ENCODE measurements around the gene NPR1. TPM values are rescaled to one million over a fixed set of nuclear protein-coding genes. Genes with fewer than 3 reads are reported as not detected.

NPR1 gene
- polyA plus RNA-seq, 1 donor from 2014 or later = 0.45 TPM

DNA sequence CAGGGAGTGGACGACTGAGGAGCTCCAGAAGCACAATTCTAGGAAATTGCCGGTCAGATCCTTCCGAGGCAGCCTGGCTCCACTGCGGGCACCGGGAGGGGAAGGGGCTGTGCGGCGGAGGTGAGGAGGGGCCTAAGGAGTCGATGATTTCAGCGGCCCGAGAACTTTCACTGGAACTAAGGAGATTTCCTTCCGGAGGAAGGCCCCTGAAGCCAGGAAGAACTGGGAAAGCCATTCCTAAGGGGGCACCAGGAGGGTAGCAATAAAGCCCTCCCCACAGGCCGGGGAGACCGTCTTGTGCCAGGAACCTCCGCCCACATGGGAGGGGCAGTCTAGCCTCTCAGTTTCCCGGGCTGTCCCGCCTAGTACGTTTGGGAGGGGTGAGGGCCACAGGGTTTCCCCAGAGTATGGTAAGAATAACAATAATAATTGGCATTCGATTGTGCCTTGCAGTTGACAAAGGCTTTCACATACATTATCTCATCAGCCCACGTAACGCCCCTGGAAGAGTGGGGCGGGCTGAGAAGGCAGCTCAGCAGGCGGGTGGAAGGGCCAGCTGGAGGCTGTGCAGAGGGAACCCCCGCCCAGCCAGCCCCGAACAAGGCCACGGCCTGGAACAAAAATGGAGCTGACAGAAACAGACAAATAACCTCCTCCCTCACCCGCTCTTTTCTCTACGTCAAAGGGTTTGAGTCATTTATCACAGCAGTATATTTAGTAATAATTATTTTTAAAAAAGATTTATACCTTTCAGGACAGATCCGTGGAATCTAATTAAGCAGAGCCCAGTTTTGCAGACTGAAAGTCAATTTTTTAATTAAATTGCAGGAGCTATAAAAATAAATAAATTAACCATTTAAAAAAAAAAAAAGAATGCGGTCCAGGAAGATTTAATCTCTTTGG, 19.8 kb downstream of the NPR1 start:
- H3K27ac ChIP-seq (ENCODE audit: low read length) = no peak overlapping the region
- H3K4me3 ChIP-seq (ENCODE audit: low read length) = no peak overlapping the region
- no peak for TF ChIP-seq POLR2AphosphoS5 (IDR thresholded peaks at IDR 0.05)
- TF ChIP-seq RAD21 (conservative IDR thresholded peaks at IDR 0.05) = no peak
- TF ChIP-seq TAF1 (IDR thresholded peaks at IDR 0.05; ENCODE audit: low read depth) = no peak
- no peak for TF ChIP-seq MXI1 (conservative IDR thresholded peaks at IDR 0.05; ENCODE audit: poor library complexity, severe bottlenecking)
- no peak for TF ChIP-seq EZH2 (IDR thresholded peaks at IDR 0.05; ENCODE audit: borderline replicate concordance, insufficient read depth, low read length, poor library complexity, severe bottlenecking)
- TF ChIP-seq, protein P1, sequence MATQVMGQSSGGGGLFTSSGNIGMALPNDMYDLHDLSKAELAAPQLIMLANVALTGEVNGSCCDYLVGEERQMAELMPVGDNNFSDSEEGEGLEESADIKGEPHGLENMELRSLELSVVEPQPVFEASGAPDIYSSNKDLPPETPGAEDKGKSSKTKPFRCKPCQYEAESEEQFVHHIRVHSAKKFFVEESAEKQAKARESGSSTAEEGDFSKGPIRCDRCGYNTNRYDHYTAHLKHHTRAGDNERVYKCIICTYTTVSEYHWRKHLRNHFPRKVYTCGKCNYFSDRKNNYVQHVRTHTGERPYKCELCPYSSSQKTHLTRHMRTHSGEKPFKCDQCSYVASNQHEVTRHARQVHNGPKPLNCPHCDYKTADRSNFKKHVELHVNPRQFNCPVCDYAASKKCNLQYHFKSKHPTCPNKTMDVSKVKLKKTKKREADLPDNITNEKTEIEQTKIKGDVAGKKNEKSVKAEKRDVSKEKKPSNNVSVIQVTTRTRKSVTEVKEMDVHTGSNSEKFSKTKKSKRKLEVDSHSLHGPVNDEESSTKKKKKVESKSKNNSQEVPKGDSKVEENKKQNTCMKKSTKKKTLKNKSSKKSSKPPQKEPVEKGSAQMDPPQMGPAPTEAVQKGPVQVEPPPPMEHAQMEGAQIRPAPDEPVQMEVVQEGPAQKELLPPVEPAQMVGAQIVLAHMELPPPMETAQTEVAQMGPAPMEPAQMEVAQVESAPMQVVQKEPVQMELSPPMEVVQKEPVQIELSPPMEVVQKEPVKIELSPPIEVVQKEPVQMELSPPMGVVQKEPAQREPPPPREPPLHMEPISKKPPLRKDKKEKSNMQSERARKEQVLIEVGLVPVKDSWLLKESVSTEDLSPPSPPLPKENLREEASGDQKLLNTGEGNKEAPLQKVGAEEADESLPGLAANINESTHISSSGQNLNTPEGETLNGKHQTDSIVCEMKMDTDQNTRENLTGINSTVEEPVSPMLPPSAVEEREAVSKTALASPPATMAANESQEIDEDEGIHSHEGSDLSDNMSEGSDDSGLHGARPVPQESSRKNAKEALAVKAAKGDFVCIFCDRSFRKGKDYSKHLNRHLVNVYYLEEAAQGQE (IDR thresholded peaks at IDR 0.05; ENCODE audit: borderline replicate concordance) = no peak
- no peak for TF ChIP-seq SMC3 (conservative IDR thresholded peaks at IDR 0.05; ENCODE audit: poor library complexity)
- TF ChIP-seq EP300 (conservative IDR thresholded peaks at IDR 0.05; ENCODE audit: poor library complexity, severe bottlenecking) = no peak
- TF ChIP-seq, protein P2, sequence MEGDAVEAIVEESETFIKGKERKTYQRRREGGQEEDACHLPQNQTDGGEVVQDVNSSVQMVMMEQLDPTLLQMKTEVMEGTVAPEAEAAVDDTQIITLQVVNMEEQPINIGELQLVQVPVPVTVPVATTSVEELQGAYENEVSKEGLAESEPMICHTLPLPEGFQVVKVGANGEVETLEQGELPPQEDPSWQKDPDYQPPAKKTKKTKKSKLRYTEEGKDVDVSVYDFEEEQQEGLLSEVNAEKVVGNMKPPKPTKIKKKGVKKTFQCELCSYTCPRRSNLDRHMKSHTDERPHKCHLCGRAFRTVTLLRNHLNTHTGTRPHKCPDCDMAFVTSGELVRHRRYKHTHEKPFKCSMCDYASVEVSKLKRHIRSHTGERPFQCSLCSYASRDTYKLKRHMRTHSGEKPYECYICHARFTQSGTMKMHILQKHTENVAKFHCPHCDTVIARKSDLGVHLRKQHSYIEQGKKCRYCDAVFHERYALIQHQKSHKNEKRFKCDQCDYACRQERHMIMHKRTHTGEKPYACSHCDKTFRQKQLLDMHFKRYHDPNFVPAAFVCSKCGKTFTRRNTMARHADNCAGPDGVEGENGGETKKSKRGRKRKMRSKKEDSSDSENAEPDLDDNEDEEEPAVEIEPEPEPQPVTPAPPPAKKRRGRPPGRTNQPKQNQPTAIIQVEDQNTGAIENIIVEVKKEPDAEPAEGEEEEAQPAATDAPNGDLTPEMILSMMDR (IDR thresholded peaks at IDR 0.05; ENCODE audit: poor library complexity, severe bottlenecking) = no peak

DNA sequence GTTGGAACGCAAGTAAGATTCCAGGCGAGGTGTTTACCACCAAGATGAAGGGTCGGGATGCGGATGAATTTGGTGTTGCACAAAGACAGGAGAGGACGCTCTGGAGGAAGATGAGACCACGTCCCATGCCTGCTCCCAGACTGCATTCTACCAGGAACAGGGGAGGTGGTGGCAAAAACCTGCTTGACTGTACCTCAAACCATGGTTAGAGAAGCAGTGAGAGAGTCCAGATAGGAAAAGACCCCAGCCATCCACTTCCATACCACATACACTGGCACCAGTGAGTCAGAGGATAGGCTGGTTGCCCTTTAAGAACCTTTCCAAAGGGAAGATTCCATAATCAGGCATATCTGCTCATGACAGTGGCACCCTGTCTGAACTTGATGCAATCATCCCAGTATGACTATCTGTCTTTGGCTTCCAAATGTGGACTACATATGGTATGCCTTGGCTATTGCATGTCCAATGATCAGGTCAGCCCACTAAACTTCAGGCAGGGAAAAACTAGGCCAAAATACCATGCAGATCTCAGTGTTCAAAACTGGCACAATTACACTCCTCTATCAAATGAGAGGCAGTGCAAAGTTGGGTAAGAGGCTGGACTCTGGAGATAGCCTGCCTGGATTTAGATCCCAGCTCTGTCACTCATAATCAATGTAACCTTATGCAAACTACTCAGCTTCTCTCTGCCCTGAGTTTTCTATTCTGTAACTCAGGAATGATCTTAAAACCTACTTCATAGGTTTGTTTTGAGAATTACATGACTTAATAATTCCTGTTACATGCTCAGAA, 20.6 kb downstream of the NPR1 start:
- H3K9me2 ChIP-seq (ENCODE audit: insufficient read depth, low read length) = no peaks in the 10 kb centered on the region
- no peaks in the 10 kb centered on the region for H3K36me3 ChIP-seq (ENCODE audit: insufficient read depth, low read length)
- TF ChIP-seq MXI1 (conservative IDR thresholded peaks at IDR 0.05; ENCODE audit: poor library complexity, severe bottlenecking) = no peak
- no peak for TF ChIP-seq EP300 (conservative IDR thresholded peaks at IDR 0.05; ENCODE audit: poor library complexity, severe bottlenecking)
- TF ChIP-seq, protein P1 (IDR thresholded peaks at IDR 0.05; ENCODE audit: borderline replicate concordance) = no peak
- H3K79me2 ChIP-seq (replicated peaks; ENCODE audit: insufficient read depth, low read length) = no peaks in the 10 kb centered on the region
- H4K20me1 ChIP-seq (ENCODE audit: insufficient read depth) = no peaks in the 10 kb centered on the region
- H3K9me3 ChIP-seq (ENCODE audit: low read length) = no peaks in the 10 kb centered on the region
- no peak overlapping the region for H3K4me2 ChIP-seq (ENCODE audit: low read length)
- H3K27ac ChIP-seq (ENCODE audit: low read length) = no peak overlapping the region
- H3F3A ChIP-seq (ENCODE audit: insufficient read depth, low read length, poor library complexity, severe bottlenecking) = no peaks in the 10 kb centered on the region
- H3K9ac ChIP-seq (ENCODE audit: low read length) = no peak overlapping the region
- H3K4me3 ChIP-seq (ENCODE audit: low read length) = no peak overlapping the region
- no peaks in the 10 kb centered on the region for H3K27me3 ChIP-seq (ENCODE audit: insufficient read depth, low read depth, low read length)
- H2AFZ ChIP-seq (ENCODE audit: low read depth, low read length) = no peak overlapping the region

More for the DNA sequence above, 19.8 kb downstream of the NPR1 start:
- no peak overlapping the region for H3K9ac ChIP-seq (ENCODE audit: low read length)
- H3F3A ChIP-seq (ENCODE audit: insufficient read depth, low read length, poor library complexity, severe bottlenecking) = no peaks in the 10 kb centered on the region
- no peaks in the 10 kb centered on the region for H3K9me2 ChIP-seq (ENCODE audit: insufficient read depth, low read length)
- no peaks in the 10 kb centered on the region for H3K36me3 ChIP-seq (ENCODE audit: insufficient read depth, low read length)
- H2AFZ ChIP-seq (ENCODE audit: low read depth, low read length) = no peak overlapping the region
- no peaks in the 10 kb centered on the region for H4K20me1 ChIP-seq (ENCODE audit: insufficient read depth)
- no peaks in the 10 kb centered on the region for H3K9me3 ChIP-seq (ENCODE audit: low read length)
- H3K4me2 ChIP-seq (ENCODE audit: low read length) = no peak overlapping the region
- no peaks in the 10 kb centered on the region for H3K27me3 ChIP-seq (ENCODE audit: insufficient read depth, low read depth, low read length)
- H3K79me2 ChIP-seq (replicated peaks; ENCODE audit: insufficient read depth, low read length) = no peaks in the 10 kb centered on the region

Measured in neural cell (in vitro differentiated cells).